Testis (tissue), 2 donors: ENCODE results near the gene PIGP.

ENCODE experiments used
- CTCF ChIP-seq, 3 experiments: fragments of 450-650 bp in 2 of 3; fragments of 200-600 bp in 1 of 3; sonication (generic) in 1 of 3; IDR thresholded peaks; one replicate each; pipeline ENCODE4 v1.5.1; 2016 to 2019; ENCODE audit warnings: antibody characterized with exemption in 3 of 3, mild to moderate bottlenecking in 2 of 3, moderate library complexity in 1 of 3
- POLR2A ChIP-seq: fragments of 450-650 bp; IDR thresholded peaks from one replicate; pipeline ENCODE4 v1.6.1; 2017; ENCODE audit warnings: antibody characterized with exemption, mild to moderate bottlenecking, moderate library complexity

DNA sequence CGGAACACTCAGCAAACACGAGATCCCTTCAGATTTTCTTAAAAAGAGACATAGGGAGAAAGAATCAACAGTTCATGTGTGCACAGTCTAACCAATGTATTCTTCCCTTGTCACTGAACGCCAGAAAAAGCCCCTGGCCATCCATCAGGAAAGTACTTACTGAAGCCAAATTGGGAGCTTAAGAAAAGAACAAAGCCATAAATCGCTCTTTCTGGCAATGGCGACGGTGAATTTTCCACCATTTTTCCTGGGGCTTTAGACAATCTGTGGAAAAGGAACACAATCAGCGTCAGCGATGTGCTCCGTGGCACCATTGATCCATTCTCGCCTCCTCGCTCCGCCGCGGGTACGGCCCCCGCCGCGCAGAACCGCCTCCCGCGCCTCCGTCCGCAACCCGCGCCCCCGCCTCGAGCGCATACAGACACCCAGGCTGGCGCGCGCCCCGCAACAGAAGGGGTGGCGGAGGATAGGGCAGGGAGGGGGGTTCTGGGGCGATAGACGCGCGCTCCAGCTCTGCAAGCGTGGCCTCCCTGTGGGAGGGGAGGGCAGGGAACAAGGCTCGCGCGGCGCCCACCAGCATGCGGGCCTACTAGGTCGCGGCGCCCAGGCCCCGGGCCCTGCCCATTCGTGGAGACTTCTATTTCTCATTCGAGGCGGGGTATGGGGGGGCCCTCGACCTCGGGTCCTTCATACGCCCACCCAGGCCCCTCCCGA is 440 bp downstream of the PIGP start:
- peak in 2 of 3 experiments; percentile 1 to 5 for TF ChIP-seq CTCF (IDR thresholded peaks at IDR 0.05)
- no peak for TF ChIP-seq POLR2A
